NCI-H1092 treated with DMSO at 0.1 percent for 48 hours (cell line): Measurements from ENCODE around the gene ALDH4A1.
A peak's percentile ranks its signal among the peaks of the same experiment; 100 is the strongest.

ENCODE experiments used
- DNase-seq: peaks from one replicate; lab custom pipeline; 2025; lab: John Stamatoyannopoulos, UW

The ALDH4A1 gene

GRCh38 chr1:18902523-18903290 lies at the start of gene ALDH4A1:
TSS of gene ALDH4A1 (minus strand) at chr1:18902555. CDS start at chr1:18902523, 32 bp downstream.
- peak; percentile 99 for DNase-seq

DNA sequence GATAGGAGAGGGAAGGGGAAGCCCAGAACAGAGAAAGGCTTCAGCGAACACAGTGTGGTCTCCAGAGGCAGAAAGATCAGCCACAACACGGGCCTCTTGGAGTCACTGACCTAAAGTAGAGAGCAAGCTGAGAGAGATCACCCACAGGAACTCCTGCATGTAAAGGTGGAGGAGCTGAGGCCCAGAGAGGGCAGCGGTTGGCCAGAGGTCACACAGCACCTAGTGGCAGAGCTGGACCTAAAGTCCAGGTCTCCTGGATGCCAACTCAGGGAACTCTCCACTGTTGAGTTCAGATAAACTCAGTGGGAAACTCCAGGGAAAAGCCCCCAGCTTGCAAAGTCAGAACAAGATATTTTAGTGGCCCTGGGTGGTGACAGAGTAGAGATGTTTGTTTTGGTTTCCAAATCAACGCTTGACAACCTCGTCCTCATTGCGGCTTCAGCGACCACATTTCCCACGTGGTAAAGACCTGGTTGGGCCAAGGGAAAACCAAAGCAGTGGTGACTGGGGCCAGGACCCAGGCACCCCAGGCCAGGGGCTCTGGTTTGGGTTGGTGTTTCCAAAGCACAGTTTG lies 49.5 kb upstream of the ALDH4A1 start:
- DNase-seq = no peak

GRCh38 chr1:18951416-18951815 lies 49.1 kb upstream of the ALDH4A1 start:
- no peak for DNase-seq

DNA sequence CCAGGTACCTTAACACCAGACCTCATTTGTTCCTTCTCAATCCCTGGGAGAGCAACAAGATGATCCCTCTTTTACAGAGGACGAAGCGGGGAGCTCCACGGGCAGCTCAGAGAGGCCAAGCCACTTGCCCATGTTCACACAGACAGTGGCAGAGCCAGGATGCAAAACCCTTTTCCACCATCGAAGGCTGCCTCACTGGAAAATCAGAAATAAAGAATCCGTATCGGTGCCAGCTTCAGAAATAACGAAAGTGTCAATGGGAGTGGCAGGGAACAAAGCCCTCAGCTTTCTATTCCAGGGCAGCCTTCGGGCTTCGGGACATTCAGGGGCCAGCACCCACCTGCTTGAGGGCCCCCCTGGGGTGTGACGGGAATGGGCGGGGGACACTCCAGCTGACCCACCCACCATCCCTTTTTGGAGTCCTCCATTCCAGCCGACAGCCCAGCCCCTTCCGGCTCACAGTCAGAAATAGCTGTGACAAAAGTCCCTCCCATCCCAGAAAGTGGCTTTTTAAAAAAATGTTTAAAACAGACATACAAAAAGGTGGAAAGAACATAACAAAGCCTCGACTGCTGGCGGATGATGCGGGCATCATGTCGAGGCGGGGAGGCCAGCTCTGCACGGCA lies 48.2 kb upstream of the ALDH4A1 start:
- DNase-seq = no peak

GRCh38 chr1:18949686-18950400 lies 47.5 kb upstream of the ALDH4A1 start:
- no peak for DNase-seq

DNA sequence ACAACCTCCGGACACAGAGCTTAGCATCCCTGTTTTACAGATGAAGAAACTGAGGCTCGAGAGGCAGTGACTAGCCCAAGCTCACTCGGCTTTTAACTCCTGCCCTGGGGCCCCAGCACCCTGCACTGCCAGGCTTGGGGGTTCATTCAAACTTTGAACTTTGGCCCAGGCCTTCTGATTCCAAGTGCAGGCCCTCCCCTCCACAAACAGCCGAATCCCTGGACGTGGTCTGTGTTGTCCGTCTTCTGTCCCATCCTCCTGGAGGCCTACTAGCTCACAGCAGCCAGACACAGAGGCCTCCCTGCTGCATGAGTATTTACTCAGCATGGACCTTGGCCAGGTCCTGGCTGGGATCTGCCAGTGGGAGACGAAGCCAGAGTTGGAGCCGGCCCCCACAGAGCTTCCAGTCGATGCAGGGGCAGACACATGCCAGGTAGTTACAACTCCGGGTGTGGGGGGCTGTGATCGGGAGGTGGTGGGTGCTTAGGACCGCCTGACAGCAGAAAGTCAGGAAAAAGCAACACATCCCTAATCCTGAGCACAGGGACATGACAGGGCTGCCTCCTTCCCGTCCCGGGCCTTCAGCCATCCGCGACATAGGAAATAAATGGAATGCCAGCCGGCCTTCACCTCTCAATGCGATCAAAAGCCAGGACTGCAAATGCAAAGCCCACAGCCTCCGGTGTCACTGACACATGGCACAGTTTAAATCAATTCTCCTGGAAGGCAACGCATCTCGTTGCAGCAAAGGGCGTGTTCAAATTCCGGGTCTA lies 46.7 kb upstream of the ALDH4A1 start:
- no peak for DNase-seq

DNA sequence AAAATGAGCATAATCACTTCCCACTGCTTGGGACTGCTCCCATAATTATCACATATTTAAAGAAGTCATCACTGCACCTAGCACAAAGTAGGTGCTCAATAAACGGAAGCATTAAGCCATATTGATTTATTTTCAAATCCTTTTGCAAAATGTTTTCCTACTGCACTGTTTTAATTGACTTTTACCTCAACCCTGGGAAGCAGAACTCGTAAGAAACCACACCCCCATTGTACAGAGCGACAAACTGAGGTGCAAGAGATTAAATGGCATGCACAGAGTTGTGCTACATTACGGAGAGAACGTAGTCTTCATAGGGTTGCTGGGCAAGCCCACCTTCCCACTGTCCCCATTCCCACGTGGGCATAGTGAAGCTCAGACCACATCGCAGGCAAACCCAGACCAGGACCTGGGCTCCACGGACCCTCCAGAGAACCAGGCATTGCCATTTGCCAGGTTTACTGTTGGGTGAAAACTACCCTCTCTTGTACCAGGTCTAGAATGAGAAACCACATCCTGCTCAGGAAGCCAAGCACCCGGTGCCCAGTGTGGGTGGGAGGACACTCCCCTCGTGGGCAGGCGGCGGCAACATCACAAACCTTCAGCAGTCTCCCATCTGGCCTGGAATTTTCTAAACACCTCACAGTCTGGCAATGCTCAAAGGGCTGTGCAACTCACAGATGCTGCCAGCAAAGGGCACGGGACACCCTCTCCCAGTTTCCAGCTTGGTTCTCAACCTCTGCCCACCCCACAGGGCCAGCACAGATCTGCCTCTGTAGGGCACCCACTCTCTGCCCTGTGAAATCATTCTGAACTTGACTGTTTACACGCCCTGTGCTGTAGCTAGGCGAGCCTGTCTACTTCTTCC lies 45.9 kb upstream of the ALDH4A1 start:
- no peak for DNase-seq

DNA sequence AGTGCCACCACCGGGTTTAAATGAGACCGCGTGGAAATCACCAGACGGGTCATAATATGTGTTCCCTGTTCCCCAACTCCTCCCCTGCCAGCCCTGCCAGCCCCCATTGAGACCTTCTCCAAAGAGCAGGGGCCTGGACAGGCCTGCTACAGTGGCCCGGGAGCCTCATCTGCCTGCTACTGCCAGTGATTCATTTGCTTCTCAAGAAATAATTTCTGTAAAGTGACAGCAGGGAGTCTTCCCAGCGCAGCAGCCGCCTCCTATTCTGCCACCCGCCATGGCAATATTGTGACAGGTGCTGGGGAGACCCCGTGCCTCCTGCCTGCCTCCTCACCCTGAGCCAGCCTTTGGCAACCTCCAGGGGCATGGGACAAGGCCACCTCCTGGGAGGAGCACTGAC lies 45.2 kb upstream of the ALDH4A1 start:
- no peak for DNase-seq

DNA sequence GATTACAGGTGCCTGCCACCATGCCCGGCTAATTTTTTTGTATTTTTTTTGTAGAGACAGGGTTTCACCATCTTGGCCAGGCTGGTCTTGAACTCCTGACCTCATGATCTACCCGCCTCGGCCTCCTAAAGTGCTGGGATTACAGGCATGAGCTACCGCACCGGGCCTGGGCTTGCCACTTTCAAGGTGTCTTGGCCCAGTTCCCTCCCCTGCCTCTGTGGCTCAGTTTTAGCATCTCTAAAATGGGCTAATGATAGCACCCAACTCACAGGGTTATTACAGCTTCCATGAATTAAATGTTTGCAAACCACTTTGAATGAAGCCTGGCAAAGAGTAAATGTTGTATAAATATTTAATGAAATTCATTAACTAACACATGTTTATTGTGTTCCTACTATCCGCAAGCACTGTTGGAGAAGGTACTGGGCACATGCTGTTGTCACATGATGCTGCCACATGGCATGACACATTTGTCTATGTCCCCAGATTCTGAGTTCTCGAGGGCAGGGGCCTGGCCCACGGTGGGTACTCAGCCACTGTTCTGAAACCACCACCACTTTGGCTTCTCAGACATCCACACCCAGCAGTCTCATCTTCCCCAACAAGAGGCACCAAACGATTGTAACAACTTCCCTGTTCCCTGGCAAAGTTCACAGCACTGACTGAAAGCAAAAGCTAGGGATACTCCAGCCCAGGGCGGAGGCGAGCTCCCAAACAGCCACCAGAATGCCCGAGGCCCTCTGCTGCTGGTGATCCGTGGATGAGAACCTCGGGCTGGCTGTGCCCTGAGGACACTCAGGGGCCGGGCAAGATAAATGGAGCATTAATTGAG lies 44.4 kb upstream of the ALDH4A1 start:
- DNase-seq = no peak

DNA sequence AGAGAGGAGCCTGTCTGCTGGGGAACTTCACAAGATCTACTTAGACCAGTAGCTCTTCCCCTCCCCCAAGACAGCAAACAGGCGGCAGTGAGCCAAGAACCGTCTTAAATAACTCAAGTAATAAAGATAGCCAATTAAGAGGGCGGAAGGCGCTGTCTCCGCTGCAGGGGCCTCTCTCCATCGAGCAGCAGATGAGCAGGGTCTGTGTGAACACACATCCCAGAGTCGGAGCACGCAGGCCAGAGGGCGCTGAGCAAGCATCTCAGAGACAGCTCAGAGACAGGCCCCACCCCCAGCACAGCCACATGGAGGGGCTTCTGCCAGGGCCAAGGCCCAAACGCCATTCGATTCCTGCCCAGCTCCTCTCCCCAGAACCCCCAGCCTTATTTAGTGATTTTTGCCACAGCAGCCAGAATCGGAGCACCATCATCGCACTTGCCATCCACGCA lies 43.1 kb upstream of the ALDH4A1 start:
- no peak for DNase-seq

- DNase-seq = no peak
Measured at GRCh38 chr1:18944810-18945209, 42.5 kb upstream of the ALDH4A1 start.

GRCh38 chr1:18943914-18944572 lies 41.7 kb upstream of the ALDH4A1 start:
- DNase-seq = no peak

- DNase-seq = no peak
Measured at GRCh38 chr1:18943162-18943561, 40.8 kb upstream of the ALDH4A1 start.

GRCh38 chr1:18942340-18942739 lies 40.0 kb upstream of the ALDH4A1 start:
- DNase-seq = no peak

DNA sequence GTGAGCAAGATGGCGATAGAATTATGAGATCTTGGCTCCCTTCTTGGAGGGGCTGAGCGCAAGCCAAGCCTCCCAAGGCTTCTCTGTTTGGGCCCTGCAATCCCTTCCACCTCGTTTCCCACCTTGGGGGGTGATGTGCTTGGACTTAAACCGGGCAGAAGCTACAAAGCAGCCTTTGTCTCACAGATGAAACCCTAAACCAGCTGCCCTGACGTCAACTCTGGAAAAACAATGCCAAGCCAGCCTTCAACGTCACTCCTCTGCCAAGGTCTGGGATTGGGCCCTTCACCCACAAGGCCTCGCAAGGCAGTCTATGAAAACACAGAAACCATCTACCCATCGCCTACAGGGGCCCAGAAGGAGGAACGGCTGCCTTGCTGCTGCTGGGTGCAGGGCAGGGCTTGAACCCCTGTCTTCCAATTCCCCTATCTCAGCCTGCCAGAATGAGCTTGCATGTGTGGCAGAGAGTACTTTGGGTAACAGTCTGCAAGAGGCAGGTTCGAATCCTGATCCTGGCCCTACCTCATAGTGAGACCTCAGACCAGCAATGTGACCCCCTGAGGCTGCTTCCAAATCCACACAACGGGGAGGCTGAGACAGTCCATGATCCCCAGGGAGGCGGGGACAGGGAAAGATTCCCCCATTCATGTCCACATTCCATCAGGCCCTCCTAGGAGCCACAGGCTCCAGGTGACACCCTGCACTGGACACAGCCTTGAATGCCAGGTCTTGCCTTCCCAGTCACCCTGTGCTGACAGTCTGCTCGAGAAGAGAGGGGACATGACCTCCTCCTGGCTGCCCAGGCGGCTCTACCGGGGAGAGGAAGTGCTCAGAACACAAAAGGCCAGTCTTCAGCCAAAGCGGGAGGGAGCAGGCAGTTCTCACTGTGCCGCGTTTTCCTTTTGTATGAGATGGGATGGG lies 39.1 kb upstream of the ALDH4A1 start:
- DNase-seq = no peak

DNA sequence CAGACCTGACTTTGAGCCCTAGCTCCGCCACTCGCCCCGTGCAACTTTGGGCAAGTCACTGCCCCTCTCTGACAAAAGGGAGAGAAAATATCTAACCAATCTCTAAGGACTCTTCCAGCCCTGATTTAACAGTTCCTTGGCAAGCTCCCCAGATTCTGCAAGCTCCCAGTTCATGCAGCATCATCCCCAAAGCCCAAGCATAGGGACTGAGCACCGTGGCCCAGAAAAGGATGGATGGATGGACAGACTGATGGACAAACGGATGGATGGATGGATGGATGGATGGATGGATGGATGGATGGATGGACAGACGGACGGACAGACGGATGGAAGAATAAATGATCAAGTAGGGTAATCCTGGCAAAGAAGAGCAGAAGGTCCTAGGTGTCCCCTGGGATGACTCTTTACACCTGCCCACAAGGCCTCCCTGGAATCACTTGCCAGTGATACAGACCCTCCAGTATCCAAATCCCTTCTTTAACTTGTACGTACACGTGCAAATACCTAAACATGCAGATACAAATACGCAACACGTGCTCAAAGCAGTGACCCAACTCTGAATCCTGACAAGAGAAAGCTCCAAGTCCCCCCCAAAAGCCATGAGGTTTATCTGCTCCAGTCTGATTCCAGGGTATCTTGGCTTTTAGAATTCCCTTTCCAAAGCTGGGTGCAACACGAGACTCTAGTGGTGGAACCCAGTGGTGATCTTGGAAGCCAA lies 38.1 kb upstream of the ALDH4A1 start:
- no peak for DNase-seq

- DNase-seq = no peak
Measured at GRCh38 chr1:18939398-18940302, 37.3 kb upstream of the ALDH4A1 start.
